BE2C (cell line): ENCODE measurements around the gene ZFP57.

Source experiments
- DNase-seq: peaks from one replicate; pipeline ENCODE4 v3.0.0-alpha.2; 2020
- H3K27me3 ChIP-seq: fragments of 250-450 bp; sonication (Bioruptor Pico); 2 replicates; pipeline ENCODE4 v1.5.1; 2020; ENCODE audit warnings: mild to moderate bottlenecking
- H3K36me3 ChIP-seq: fragments of 250-450 bp; sonication (Bioruptor Pico); 2 replicates; pipeline ENCODE4 v1.5.1; 2020; ENCODE audit warnings: mild to moderate bottlenecking
- H3K4me1 ChIP-seq: fragments of 250-450 bp; sonication (Bioruptor Pico); 2 replicates; pipeline ENCODE4 v1.5.1; 2020
- H3K4me3 ChIP-seq: 2 replicates; pipeline ENCODE4 v1.5.1; 2011; ENCODE audit warnings: low read depth, low read length
- H3K9me3 ChIP-seq: fragments of 250-450 bp; sonication (Bioruptor Pico); 2 replicates; pipeline ENCODE4 v1.5.1; 2020
- TF ChIP-seq, protein P1 (sequence below): IDR thresholded peaks from 2 replicates; pipeline ENCODE4 v1.5.1; 2012; ENCODE audit warnings: mild to moderate bottlenecking, low read depth, low read length

Gene ZFP57

DNA sequence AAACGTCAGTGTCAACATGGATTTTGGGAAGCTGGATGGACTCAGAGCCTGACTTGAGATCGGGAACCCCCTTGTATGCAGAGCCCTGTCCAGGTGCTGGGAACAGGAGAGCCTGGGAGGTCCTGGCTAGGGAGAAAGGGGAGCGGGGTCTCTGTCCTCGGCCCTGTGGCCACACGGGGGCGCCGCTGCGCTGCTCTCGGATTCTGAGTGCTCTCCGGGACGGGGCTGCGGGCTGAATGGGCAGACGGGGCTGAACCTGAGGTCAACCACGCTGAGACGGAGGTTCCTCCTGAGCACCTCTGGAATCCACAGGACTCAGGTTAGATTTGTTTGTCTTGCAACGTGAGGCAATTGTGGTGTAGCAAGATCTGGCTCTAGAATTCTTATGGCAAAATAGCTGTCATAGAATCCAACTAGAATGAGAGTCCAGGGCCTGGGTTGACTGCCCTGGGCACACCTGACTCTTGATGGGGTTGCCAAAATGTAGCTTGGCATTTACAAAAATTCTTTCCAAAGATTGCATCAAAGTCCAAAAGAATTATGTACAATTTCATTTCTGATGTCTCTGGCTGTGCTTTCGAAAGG is 21.7 kb upstream of the ZFP57 start:
- H3K27me3 ChIP-seq, result peaks cover 15% of the 10 kb centered on the region
- H3K4me1 ChIP-seq, result no peaks in the 10 kb centered on the region
- H3K36me3 ChIP-seq, result no peaks in the 10 kb centered on the region
- TF ChIP-seq, protein P1, sequence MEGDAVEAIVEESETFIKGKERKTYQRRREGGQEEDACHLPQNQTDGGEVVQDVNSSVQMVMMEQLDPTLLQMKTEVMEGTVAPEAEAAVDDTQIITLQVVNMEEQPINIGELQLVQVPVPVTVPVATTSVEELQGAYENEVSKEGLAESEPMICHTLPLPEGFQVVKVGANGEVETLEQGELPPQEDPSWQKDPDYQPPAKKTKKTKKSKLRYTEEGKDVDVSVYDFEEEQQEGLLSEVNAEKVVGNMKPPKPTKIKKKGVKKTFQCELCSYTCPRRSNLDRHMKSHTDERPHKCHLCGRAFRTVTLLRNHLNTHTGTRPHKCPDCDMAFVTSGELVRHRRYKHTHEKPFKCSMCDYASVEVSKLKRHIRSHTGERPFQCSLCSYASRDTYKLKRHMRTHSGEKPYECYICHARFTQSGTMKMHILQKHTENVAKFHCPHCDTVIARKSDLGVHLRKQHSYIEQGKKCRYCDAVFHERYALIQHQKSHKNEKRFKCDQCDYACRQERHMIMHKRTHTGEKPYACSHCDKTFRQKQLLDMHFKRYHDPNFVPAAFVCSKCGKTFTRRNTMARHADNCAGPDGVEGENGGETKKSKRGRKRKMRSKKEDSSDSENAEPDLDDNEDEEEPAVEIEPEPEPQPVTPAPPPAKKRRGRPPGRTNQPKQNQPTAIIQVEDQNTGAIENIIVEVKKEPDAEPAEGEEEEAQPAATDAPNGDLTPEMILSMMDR, result peak; percentile 71
- H3K9me3 ChIP-seq, result no peaks in the 10 kb centered on the region
- H3K4me3 ChIP-seq, result no peak overlapping the region
- DNase-seq, result peak; percentile 79

GRCh38 chr6:29696147-29697125 is 15.5 kb upstream of the ZFP57 start:
- no peak for DNase-seq
- no peak overlapping the region for H3K4me3 ChIP-seq
- TF ChIP-seq, protein P1, result peak; percentile 49
- H3K27me3 ChIP-seq, result no peaks in the 10 kb centered on the region
- no peaks in the 10 kb centered on the region for H3K9me3 ChIP-seq
- H3K36me3 ChIP-seq, result no peaks in the 10 kb centered on the region
- H3K4me1 ChIP-seq, result no peaks in the 10 kb centered on the region

- TF ChIP-seq, protein P1, result no peak
- H3K27me3 ChIP-seq, result no peaks in the 10 kb centered on the region
- no peak overlapping the region for H3K4me3 ChIP-seq
- H3K4me1 ChIP-seq, result no peaks in the 10 kb centered on the region
- H3K36me3 ChIP-seq, result no peaks in the 10 kb centered on the region
- no peaks in the 10 kb centered on the region for H3K9me3 ChIP-seq
- no peak for DNase-seq
Observed at GRCh38 chr6:29694637-29695036, 13.7 kb upstream of the ZFP57 start.

DNA sequence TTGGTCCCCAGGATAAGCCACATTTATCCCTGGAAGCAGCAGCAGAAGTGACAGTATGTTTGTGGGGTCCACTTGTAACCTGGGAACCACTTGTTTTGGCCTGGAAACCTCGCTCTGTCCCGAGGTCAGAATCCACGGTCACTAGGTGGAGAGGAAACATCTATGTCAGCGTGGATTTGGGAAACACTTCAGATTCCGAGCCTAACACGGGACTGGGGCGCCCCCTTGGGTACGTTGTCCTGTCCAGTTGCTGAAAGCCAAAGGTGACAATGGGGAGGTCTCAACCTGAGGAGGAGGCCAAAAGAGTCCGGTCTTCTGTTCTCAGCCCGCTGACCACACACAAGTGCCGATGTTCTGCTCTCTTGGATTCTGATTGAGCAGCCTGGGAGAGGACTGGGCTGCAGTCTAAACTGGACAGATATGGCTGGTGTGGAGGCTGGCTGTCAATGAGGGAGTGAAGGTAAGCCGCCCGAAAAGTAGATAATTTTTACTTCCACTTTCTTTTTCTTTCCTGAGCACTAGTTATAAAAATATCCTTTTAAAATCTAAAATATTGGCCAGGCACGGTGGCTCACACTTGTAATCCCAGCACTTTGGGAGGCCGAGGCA is 4.9 kb upstream of the ZFP57 start:
- H3K27me3 ChIP-seq, result peaks cover 4% of the 10 kb centered on the region; the same call in 1 of the 2 replicates
- no peak for DNase-seq
- no peak overlapping the region for H3K4me3 ChIP-seq
- H3K36me3 ChIP-seq, result no peaks in the 10 kb centered on the region
- TF ChIP-seq, protein P1, result no peak
- H3K9me3 ChIP-seq, result no peaks in the 10 kb centered on the region
- no peaks in the 10 kb centered on the region for H3K4me1 ChIP-seq

DNA sequence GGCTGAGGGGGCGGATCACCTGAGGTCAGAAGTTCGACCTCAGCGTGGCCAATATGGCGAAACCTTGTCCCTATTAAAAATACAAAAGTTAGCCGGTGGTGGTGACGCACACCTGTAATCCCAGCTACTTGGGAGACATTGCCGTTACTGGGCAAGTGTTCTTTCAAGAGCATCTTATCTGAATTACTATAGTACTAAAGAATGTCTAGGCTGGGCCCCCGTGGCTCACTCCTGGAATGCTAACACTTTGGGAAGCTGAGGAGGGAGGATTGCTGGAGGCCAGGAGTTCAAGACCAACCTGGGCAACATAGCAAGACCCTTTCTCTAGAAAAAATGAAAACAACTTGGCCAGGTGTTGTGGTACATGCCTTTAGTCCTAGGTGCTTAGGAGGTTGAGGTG is 859 bp upstream of the ZFP57 start:
- peaks cover 4% of the 10 kb centered on the region; the same call in 1 of the 2 replicates for H3K27me3 ChIP-seq
- no peak for DNase-seq
- no peak overlapping the region for H3K4me3 ChIP-seq
- no peaks in the 10 kb centered on the region for H3K4me1 ChIP-seq
- TF ChIP-seq, protein P1, result no peak
- no peaks in the 10 kb centered on the region for H3K36me3 ChIP-seq
- H3K9me3 ChIP-seq, result no peaks in the 10 kb centered on the region
